H4 (cell line): Measurements from ENCODE around the gene CBLN4. TPM values are rescaled to one million over a fixed set of nuclear protein-coding genes. Genes with fewer than 3 reads are reported as not detected.

Experiments used
- total RNA-seq: library from RNA; depleted of rRNA; stranded (reverse); fragments of >200 nt; shearing (Covaris generic); gene quantifications from 2 replicates; pipeline ENCODE4 v1.2.3, GENCODE V29; 2014; rRNA removed

CBLN4 gene
- total RNA-seq, 1 experiment from 2014 or later: not detected

Other genes starting within 250 kb of the CBLN4 start
- not detected in 2 replicates for gene MC3R, start 243.2 kb upstream of the CBLN4 start, total RNA-seq